ENCODE measurements around the gene PHIP. TPM values are rescaled to one million over a fixed set of nuclear protein-coding genes. Genes with fewer than 3 reads are reported as not detected.

The PHIP gene
- total and polyA plus RNA-seq, 2 of the 8 experiments (the other 6 are each of a cell fraction or from before 2014, with no cell fraction given): 7.3 to 56.2 TPM

GRCh38 chr6:79056226-79056625 is 21.8 kb downstream of the PHIP start:
- Histone ChIP-seq H3K4me3 (ENCODE audit: extremely low read depth in 1 of 4, insufficient read depth in 2 of 4, low read depth in 3 of 4, low read length in 4 of 4) (no peak overlapping the region), H4K20me1 (replicated peaks in 1 of 2; ENCODE audit: control insufficient read depth in 1 of 2, insufficient read depth in 2 of 2, low read length in 2 of 2) (peaks cover 0 to 6% of the 10 kb centered on the region in 2 experiments), H4K8ac (ENCODE audit: extremely low read depth, insufficient read depth, low read length) (no peak overlapping the region), H2BK20ac (ENCODE audit: low read length) (no peak overlapping the region), H3K27me3 (replicated peaks in 1 of 4; ENCODE audit: control insufficient read depth in 3 of 4, extremely low read depth in 1 of 4, insufficient read depth in 3 of 4, low read length in 3 of 4) (no peaks in the 10 kb centered on the region), H3K79me2 (ENCODE audit: control insufficient read depth in 1 of 2, insufficient read depth in 2 of 2, low read length in 2 of 2) (peaks cover 0 to 82% of the 10 kb centered on the region in 2 experiments; a peak in 2 of 4 replicates), H2BK12ac (ENCODE audit: low read depth, low read length) (no peak overlapping the region), H4K91ac (replicated peaks; ENCODE audit: insufficient read length, low read length) (no peak overlapping the region), H2BK15ac (ENCODE audit: low read length) (no peak overlapping the region), H2BK120ac (replicated peaks; ENCODE audit: low read depth, low read length) (no peak overlapping the region), H4K5ac (ENCODE audit: insufficient read length, low read depth, low read length) (no peak overlapping the region), H3K9me3 (ENCODE audit: insufficient read depth in 2 of 2, low read depth in 1 of 2, low read length in 1 of 2) (no peaks in the 10 kb centered on the region), H3K36me3 (ENCODE audit: control insufficient read depth in 2 of 4, insufficient read depth in 4 of 4, low read length in 3 of 4) (peaks cover 7 to 81% (median 34%) of the 10 kb centered on the region in 4 experiments; a peak in 7 of 8 replicates), H3K14ac (ENCODE audit: insufficient read length) (no peak overlapping the region), H3K4me2 (ENCODE audit: insufficient read depth in 1 of 2, low read depth in 2 of 2, low read length in 2 of 2) (no peak overlapping the region), H3K18ac (ENCODE audit: extremely low read depth, low read length) (no peak overlapping the region), H3K23ac (ENCODE audit: insufficient read length) (no peak overlapping the region), H3K9ac (replicated peaks in 1 of 4; ENCODE audit: extremely low read depth in 1 of 4, low read depth in 3 of 4, low read length in 3 of 4) (no peak overlapping the region), H2AFZ (ENCODE audit: low read length) (no peak overlapping the region), H2AK5ac (ENCODE audit: low read depth, low read length) (no peak overlapping the region), H2BK5ac (ENCODE audit: low read depth, low read length) (no peak overlapping the region), H3K23me2 (ENCODE audit: low read depth, low read length) (no peaks in the 10 kb centered on the region), H3K56ac (replicated peaks; ENCODE audit: insufficient read length, low read depth, low read length) (no peak overlapping the region), H3K27ac (ENCODE audit: low read depth, low read length) (no peak overlapping the region), H3K4ac (replicated peaks; ENCODE audit: insufficient read length, low read depth, low read length) (no peak overlapping the region), H3K4me1 (replicated peaks in 1 of 4; ENCODE audit: control insufficient read depth in 3 of 4, insufficient read depth in 4 of 4, low read length in 3 of 4) (peaks cover 0 to 8% (median 2%) of the 10 kb centered on the region in 4 experiments; a peak in 1 of 7 replicates), H3K79me1 (ENCODE audit: low read depth, low read length) (0 out of 2 replicates have a peak, but pooled peaks cover 3% of the 10 kb centered on the region)
- no peak for DNase-seq (ENCODE audit: low read depth in 1 of 2, low spot score in 2 of 2)
- ChIA-PET CTCF (ENCODE audit: partially characterized antibody) (interaction anchor here (1.5 kb wide), 1 partner anchor 8 kb away, joined by 3 read pairs; no protein-coding TSS in a partner anchor), POLR2A (ENCODE audit: partially characterized antibody) (interaction anchor here (0.7 to 1.7 kb wide), 4 partner anchors 9 to 403 kb away, joined by 3 to 5 read pairs (median 4); no protein-coding TSS in a partner anchor)
- TF ChIP-seq SP1 (IDR thresholded peaks at IDR 0.05; ENCODE audit: low read depth, low read length): no peak
- TF ChIP-seq SP2 (IDR thresholded peaks at IDR 0.05; ENCODE audit: low read length): no peak
- no peak for TF ChIP-seq POU5F1 (IDR thresholded peaks at IDR 0.05; ENCODE audit: low read depth, low read length)
- no peak for TF ChIP-seq CEBPB (IDR thresholded peaks at IDR 0.05; ENCODE audit: low read depth, low read length)
- TF ChIP-seq CREB1 (IDR thresholded peaks at IDR 0.05): no peak
- no peak for TF ChIP-seq SIN3A (conservative IDR thresholded peaks at IDR 0.05 in 1 of 2, IDR thresholded peaks at IDR 0.05 in 1 of 2; ENCODE audit: low read depth in 1 of 2, low read length in 2 of 2)
- TF ChIP-seq NANOG (IDR thresholded peaks at IDR 0.05; ENCODE audit: insufficient read depth, low read depth, low read length, poor library complexity, severe bottlenecking): no peak
- no peak for FAIRE-seq
- 96% methylated on average over 1 of the region's 1 CpG; no CpG with 5 or more reads in 1 of the 2 experiments for WGBS, 2 experiments (ENCODE audit: extremely low coverage in 1 of 2, insufficient coverage in 1 of 2, insufficient read length in 1 of 2, insufficient replicate concordance in 2 of 2, low coverage in 1 of 2, low lambda C conversion rate in 2 of 2, missing lambda C conversion rate in 1 of 2)

Data from H1 (cell line).